K562 (cell line): ENCODE measurements around the gene FN3K. TPM values are rescaled to one million over a fixed set of nuclear protein-coding genes. Genes with fewer than 3 reads are reported as not detected.

ENCODE experiments used
- ATAC-seq: fragments of 200-7000 bp; cut with Tn5 transposase; 3 replicates; pipeline ENCODE4 v1.9.1; 2020; ENCODE audit warnings: moderate library complexity
- BruUV-seq: library from RNA; stranded (reverse); fragments of 400-500 nt; replicated peaks from 2 replicates; lab custom pipeline; 2021; lab: Mats Ljungman, UMichigan
- CTCF ChIA-PET: fragments of 300-600 bp; formaldehyde crosslinking; extraction: SDS; loops from one replicate; lab custom pipeline; 2021; ENCODE audit warnings: low intra/inter-chr PET ratio; lab: Yijun Ruan, JAX
- POLR2A ChIA-PET: fragments of 300-600, 350-650 bp; sonication (Branson Sonifier 250); formaldehyde crosslinking; extraction: SDS; loops from one replicate; lab custom pipeline; 2021; ENCODE audit warnings: antibody characterized with exemption, inconsistent platforms; lab: Yijun Ruan, JAX
- DNase-seq, 4 experiments: peaks; one replicate each; pipeline versions ENCODE4 v3.0.0 to v3.0.0-alpha.2; 2011 to 2018; ENCODE audit warnings: low spot score in 3 of 4, mixed read lengths in 3 of 4; ENCODE audit errors: extremely low read depth in 1 of 4
- FAIRE-seq: peaks from 2 replicates; lab custom pipeline; 2011; peaks lifted over from hg19 to GRCh38; lab: Jason Lieb, UNC
- H2AFZ ChIP-seq: 2 replicates; pipeline ENCODE4 v1.6.0; 2011; ENCODE audit warnings: low read depth, low read length, control low read depth, inconsistent platforms
- H3K27ac ChIP-seq: fragments of 200-600 bp; 3 replicates; pipeline ENCODE4 v1.8.0; 2011; ENCODE audit warnings: low read depth, mild to moderate bottlenecking, control low read depth, inconsistent platforms, low read length, moderate library complexity, mixed read lengths; ENCODE audit errors: extremely low read depth
- H3K27me3 ChIP-seq, 2 experiments: fragments of 300-600 bp in 1 of 2; 2 replicates in 1 of 2; 3 replicates in 1 of 2; pipeline versions ENCODE4 v1.6.0 to v1.8.0; 2011; ENCODE audit warnings: inconsistent platforms in 2 of 2, low read length in 2 of 2, mild to moderate bottlenecking in 1 of 2, mixed read lengths in 1 of 2, moderate library complexity in 1 of 2; ENCODE audit not compliant: control insufficient read depth in 2 of 2, insufficient read depth in 2 of 2
- H3K36me3 ChIP-seq: fragments of 300-600 bp; 3 replicates; pipeline ENCODE4 v1.8.0; 2011; ENCODE audit warnings: mild to moderate bottlenecking, low read length, inconsistent platforms; ENCODE audit not compliant: control insufficient read depth, insufficient read depth
- H3K4me1 ChIP-seq, 2 experiments: fragments of 200-600 bp in 1 of 2; replicated peaks in 1 of 2; 2 replicates in 1 of 2; 3 replicates in 1 of 2; pipeline versions ENCODE4 v1.5.1 to v1.8.0; 2011; ENCODE audit warnings: inconsistent platforms in 2 of 2, low read length in 2 of 2, mild to moderate bottlenecking in 1 of 2, mixed read lengths in 1 of 2, moderate library complexity in 1 of 2; ENCODE audit not compliant: control insufficient read depth in 2 of 2, insufficient read depth in 2 of 2
- H3K4me2 ChIP-seq: 2 replicates; pipeline ENCODE4 v1.6.1; 2011; ENCODE audit warnings: low read length, control low read depth, inconsistent platforms, mixed read lengths; ENCODE audit not compliant: insufficient read depth
- H3K4me3 ChIP-seq: fragments of 200-600 bp; sonication (generic), shearing (Covaris generic); 2 replicates; pipeline ENCODE4 v1.5.1; 2016; ENCODE audit warnings: control low read depth, inconsistent platforms
- H3K79me2 ChIP-seq: fragments of 200-600 bp; 3 replicates; pipeline ENCODE4 v1.8.0; 2011; ENCODE audit warnings: low read length, inconsistent platforms; ENCODE audit not compliant: control insufficient read depth, insufficient read depth
- H3K9ac ChIP-seq, 2 experiments: 2 replicates each; pipeline versions ENCODE4 v1.6.0 to v1.6.1; 2011; ENCODE audit warnings: low read depth in 2 of 2, low read length in 2 of 2, control low read depth in 1 of 2, inconsistent platforms in 1 of 2, mild to moderate bottlenecking in 1 of 2, mixed read lengths in 1 of 2; ENCODE audit not compliant: insufficient read depth in 1 of 2
- H3K9me1 ChIP-seq: one replicate; pipeline ENCODE4 v1.6.0; 2011; ENCODE audit warnings: inconsistent platforms, mild to moderate bottlenecking, low read length, moderate library complexity; ENCODE audit not compliant: control insufficient read depth, insufficient read depth
- H3K9me3 ChIP-seq: replicated peaks from 2 replicates; pipeline ENCODE4 v1.5.1; 2011; ENCODE audit warnings: low read depth, low read length, inconsistent platforms; ENCODE audit not compliant: control insufficient read depth, insufficient read depth
- H4K20me1 ChIP-seq: replicated peaks from 2 replicates; pipeline ENCODE4 v1.6.1; 2011; ENCODE audit warnings: low read length, inconsistent platforms, mixed read lengths; ENCODE audit not compliant: control insufficient read depth, insufficient read depth
- EHMT2 ChIP-seq: fragments of 450-650 bp; IDR thresholded peaks from 2 replicates; pipeline ENCODE4 v1.6.1; 2018; ENCODE audit warnings: antibody characterized with exemption
- ELF4 ChIP-seq: fragments of 450-650 bp; formaldehyde crosslinking; IDR thresholded peaks from 2 replicates; pipeline ENCODE4 v1.4.0; 2022; ENCODE audit warnings: missing genetic modification characterization
- EWSR1 ChIP-seq: fragments of 450-650 bp; IDR thresholded peaks from 2 replicates; pipeline ENCODE4 v1.6.1; 2018; ENCODE audit warnings: borderline replicate concordance, mild to moderate bottlenecking, low read depth, moderate library complexity; ENCODE audit not compliant: partially characterized antibody
- JUN ChIP-seq, 2 experiments: sonication (generic) in 1 of 2; formaldehyde crosslinking in 1 of 2; IDR thresholded peaks; 2 replicates each; pipeline versions ENCODE4 v1.6.1 to v1.8.0; 2012 to 2022; ENCODE audit warnings: borderline replicate concordance in 2 of 2, mild to moderate bottlenecking in 2 of 2, improper control_type of control experiment in 1 of 2, low read depth in 1 of 2, low read length in 1 of 2, missing genetic modification reagents in 1 of 2
- KAT8 ChIP-seq: fragments of 450-650 bp; IDR thresholded peaks from 2 replicates; pipeline ENCODE4 v1.6.1; 2016; ENCODE audit warnings: low read depth, mild to moderate bottlenecking
- PPARD ChIP-seq: fragments of 250-450 bp; sonication (Bioruptor Pico); IDR thresholded peaks from 2 replicates; pipeline ENCODE4 v1.8.0; 2022; ENCODE audit warnings: inconsistent platforms, mild to moderate bottlenecking, moderate library complexity
- WGBS: fragments of 100-300 bp; shearing (Covaris generic); methylation state at CpG from one replicate; pipeline ENCODE4 v1.1.6; 2016; ENCODE audit warnings: low coverage, mixed read lengths; ENCODE audit not compliant: insufficient coverage; ENCODE audit errors: missing lambda C conversion rate; 5-methylcytosine and 5-hydroxymethylcytosine counted together
- in situ Hi-C: fragments of 300-500 bp; cut with MboI; formaldehyde crosslinking; loops from 4 replicates; pipeline ENCODE4 v1.15.0; 2018; ENCODE audit warnings: inconsistent platforms, mixed read lengths
- intact Hi-C: fragments of 100-400 bp; cut with micrococcal nuclease; formaldehyde crosslinking; loops from 2 replicates; pipeline ENCODE4 v1.14.2; 2022
- polyA plus RNA-seq, 8 experiments: library from polyadenylated mRNA; depleted of rRNA in 4 of 8; stranded (reverse) in 5 of 8; unstranded in 3 of 8; fragments of >200 nt; fragmentation: Nextera tagmentation in 2 of 8; fragmentation: Illumina TruSeq in 1 of 8; extraction: Ambion mirVana in 2 of 8; extraction: Trizol in 1 of 8; gene quantifications; 2 replicates each; pipeline versions ENCODE4 v1.2.1 to v1.2.3, GENCODE V29; 2011 to 2014; ENCODE audit warnings: inconsistent platforms in 1 of 8, missing spikeins in 1 of 8
- total RNA-seq, 7 experiments: library from RNA; depleted of rRNA in 6 of 7; stranded (reverse); fragments of >200 nt in 6 of 7; fragmentation: Illumina TruSeq in 2 of 7; extraction: Trizol in 2 of 7; gene quantifications; 2 replicates each; pipeline versions ENCODE4 v1.2.1 to v1.2.3, GENCODE V29; 2011 to 2021; ENCODE audit warnings: low replicate concordance in 1 of 7
- TF ChIP-seq, protein P1 (sequence below): fragments of 250-450 bp; sonication (Bioruptor Pico); IDR thresholded peaks from 2 replicates; pipeline ENCODE4 v1.4.0; 2020; ENCODE audit warnings: mild to moderate bottlenecking, moderate library complexity
- TF ChIP-seq, protein P2 (sequence below): fragments of 250-450 bp; sonication (Bioruptor Pico); IDR thresholded peaks from 2 replicates; pipeline ENCODE4 v1.5.1; 2021; ENCODE audit warnings: mild to moderate bottlenecking

The FN3K gene
- total and polyA plus RNA-seq, 9 of the 15 experiments (the other 6 are each of a cell fraction or from before 2014, with no cell fraction given), result 0.08 to 22.7 (median 3.8) TPM

DNA sequence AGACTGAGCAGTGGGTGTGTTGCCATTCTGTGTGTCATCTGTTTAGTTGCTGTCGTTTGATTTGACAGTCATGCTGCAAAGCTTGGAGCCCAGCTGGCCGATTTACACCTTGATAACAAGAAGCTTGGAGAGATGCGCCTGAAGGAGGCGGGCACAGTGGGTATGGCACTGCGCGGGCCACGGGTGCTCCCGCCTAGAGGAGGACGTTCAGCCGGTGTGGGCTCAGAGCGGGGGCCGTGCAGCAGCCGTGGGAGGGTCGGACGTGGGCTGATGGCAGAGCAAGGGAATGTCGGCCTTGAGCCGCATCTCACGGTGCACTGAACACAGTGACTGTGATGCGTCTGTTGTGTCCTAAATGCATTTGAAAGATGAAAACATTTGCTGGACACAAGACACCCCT is 15.2 kb upstream of the FN3K start:
- H2AFZ ChIP-seq, result no peak overlapping the region
- no peaks in the 10 kb centered on the region for H3K9me3 ChIP-seq
- DNase-seq, result no peak
- peaks cover 41% of the 10 kb centered on the region for H3K36me3 ChIP-seq
- H3K4me1 ChIP-seq, result peaks cover 5 to 27% of the 10 kb centered on the region in 2 experiments; a peak in 4 of 5 replicates
- H3K4me3 ChIP-seq, result no peak overlapping the region
- POLR2A ChIA-PET, result no interaction called here
- no TSS peak for BruUV-seq
- no peaks in the 10 kb centered on the region for H3K9me1 ChIP-seq
- no peak overlapping the region for H3K9ac ChIP-seq
- in situ Hi-C loops, result no loop called here
- no peak overlapping the region for H3K27ac ChIP-seq
- no peak overlapping the region for H3K4me2 ChIP-seq
- CTCF ChIA-PET, result no interaction called here
- ATAC-seq, result no peak
- peaks cover 20% of the 10 kb centered on the region for H3K79me2 ChIP-seq
- WGBS, result 96% methylated on average over 18 of the region's 19 CpGs
- intact Hi-C loops, result no loop called here
- no peaks in the 10 kb centered on the region for H3K27me3 ChIP-seq
- no peak for TF ChIP-seq KAT8
- no peak for TF ChIP-seq PPARD (CRISPR knock-in tag)
- TF ChIP-seq EWSR1, result no peak
- TF ChIP-seq, protein P1, sequence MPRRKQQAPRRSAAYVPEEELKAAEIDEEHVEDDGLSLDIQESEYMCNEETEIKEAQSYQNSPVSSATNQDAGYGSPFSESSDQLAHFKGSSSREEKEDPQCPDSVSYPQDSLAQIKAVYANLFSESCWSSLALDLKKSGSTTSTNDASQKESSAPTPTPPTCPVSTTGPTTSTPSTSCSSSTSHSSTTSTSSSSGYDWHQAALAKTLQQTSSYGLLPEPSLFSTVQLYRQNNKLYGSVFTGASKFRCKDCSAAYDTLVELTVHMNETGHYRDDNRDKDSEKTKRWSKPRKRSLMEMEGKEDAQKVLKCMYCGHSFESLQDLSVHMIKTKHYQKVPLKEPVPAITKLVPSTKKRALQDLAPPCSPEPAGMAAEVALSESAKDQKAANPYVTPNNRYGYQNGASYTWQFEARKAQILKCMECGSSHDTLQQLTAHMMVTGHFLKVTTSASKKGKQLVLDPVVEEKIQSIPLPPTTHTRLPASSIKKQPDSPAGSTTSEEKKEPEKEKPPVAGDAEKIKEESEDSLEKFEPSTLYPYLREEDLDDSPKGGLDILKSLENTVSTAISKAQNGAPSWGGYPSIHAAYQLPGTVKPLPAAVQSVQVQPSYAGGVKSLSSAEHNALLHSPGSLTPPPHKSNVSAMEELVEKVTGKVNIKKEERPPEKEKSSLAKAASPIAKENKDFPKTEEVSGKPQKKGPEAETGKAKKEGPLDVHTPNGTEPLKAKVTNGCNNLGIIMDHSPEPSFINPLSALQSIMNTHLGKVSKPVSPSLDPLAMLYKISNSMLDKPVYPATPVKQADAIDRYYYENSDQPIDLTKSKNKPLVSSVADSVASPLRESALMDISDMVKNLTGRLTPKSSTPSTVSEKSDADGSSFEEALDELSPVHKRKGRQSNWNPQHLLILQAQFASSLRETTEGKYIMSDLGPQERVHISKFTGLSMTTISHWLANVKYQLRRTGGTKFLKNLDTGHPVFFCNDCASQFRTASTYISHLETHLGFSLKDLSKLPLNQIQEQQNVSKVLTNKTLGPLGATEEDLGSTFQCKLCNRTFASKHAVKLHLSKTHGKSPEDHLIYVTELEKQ (CRISPR knock-in tag), result no peak
- TF ChIP-seq, protein P2, sequence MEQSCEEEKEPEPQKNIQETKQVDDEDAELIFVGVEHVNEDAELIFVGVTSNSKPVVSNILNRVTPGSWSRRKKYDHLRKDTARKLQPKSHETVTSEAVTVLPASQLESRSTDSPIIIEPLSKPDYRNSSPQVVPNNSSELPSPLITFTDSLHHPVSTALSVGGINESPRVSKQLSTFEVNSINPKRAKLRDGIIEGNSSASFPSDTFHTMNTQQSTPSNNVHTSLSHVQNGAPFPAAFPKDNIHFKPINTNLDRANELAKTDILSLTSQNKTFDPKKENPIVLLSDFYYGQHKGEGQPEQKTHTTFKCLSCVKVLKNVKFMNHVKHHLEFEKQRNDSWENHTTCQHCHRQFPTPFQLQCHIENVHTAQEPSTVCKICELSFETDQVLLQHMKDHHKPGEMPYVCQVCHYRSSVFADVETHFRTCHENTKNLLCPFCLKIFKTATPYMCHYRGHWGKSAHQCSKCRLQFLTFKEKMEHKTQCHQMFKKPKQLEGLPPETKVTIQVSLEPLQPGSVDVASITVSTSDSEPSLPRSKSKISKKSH, result no peak
- no peak for TF ChIP-seq ELF4 (CRISPR knock-in tag)
- TF ChIP-seq JUN (IDR thresholded peaks at IDR 0.05; ENCODE audit: borderline replicate concordance, low read depth, low read length), result no peak
- no peak for TF ChIP-seq JUN (CRISPR knock-in tag; IDR thresholded peaks at IDR 0.05; ENCODE audit: borderline replicate concordance)
- TF ChIP-seq EHMT2, result no peak
- FAIRE-seq, result no peak
- no peaks in the 10 kb centered on the region for H4K20me1 ChIP-seq
